Testis (tissue), 3 donors: ENCODE data around the gene ERLEC1. TPM values are rescaled to one million over a fixed set of nuclear protein-coding genes. Genes with fewer than 3 reads are reported as not detected.
A peak's percentile ranks its signal among the peaks of the same experiment; 100 is the strongest.
"Not testable (repeated sequence)": the region's sequence is repeated elsewhere in the genome, so short reads cannot be mapped to it uniquely, and the experiment has no call there.

Source experiments
- DNase-seq: peaks from one replicate; pipeline ENCODE4 v3.0.0-alpha.2; 2019
- H3K27ac ChIP-seq, 2 donors: fragments of 200-600 bp; sonication (generic); one replicate each; pipeline ENCODE4 v1.5.1; 2019
- H3K27me3 ChIP-seq: fragments of 200-600 bp; sonication (generic); one replicate; pipeline ENCODE4 v1.5.1; 2019
- H3K36me3 ChIP-seq: fragments of 200-600 bp; sonication (generic); one replicate; pipeline ENCODE4 v1.5.1; 2017; ENCODE audit warnings: low read depth; ENCODE audit errors: missing control alignments
- H3K4me1 ChIP-seq: fragments of 200-600 bp; sonication (generic); one replicate; pipeline ENCODE4 v1.5.1; 2019
- H3K4me3 ChIP-seq, 2 donors: fragments of 200-600 bp; sonication (generic); one replicate each; pipeline ENCODE4 v1.5.1; 2017 to 2019
- H3K9me3 ChIP-seq: fragments of 200-600 bp; sonication (generic); one replicate; pipeline ENCODE4 v1.5.1; 2017
- POLR2A ChIP-seq: fragments of 450-650 bp; IDR thresholded peaks from one replicate; pipeline ENCODE4 v1.6.1; 2017; ENCODE audit warnings: antibody characterized with exemption, mild to moderate bottlenecking, moderate library complexity
- WGBS, 2 donors: methylation state at CpG; one replicate each; pipeline ENCODE4 v1.1.5; 2018; 5-methylcytosine and 5-hydroxymethylcytosine counted together
- intact Hi-C: fragments of 100-400 bp; cut with DNase I; formaldehyde crosslinking; loops from one replicate; pipeline ENCODE4 v1.15.1; 2023; ENCODE audit warnings: low total_unique reads
- polyA plus RNA-seq: library from polyadenylated mRNA; stranded (reverse); fragments of 350-450 nt; fragmentation: Illumina TruSeq; extraction: RNeasy Lipid Tissue Mini Kit (QIAGEN cat#74804); gene quantifications from one replicate; pipeline ENCODE4 v1.2.3, GENCODE V29; 2014; ENCODE audit warnings: low read depth, low replicate concordance; ENCODE audit not compliant: insufficient read depth
- total RNA-seq, 2 donors: library from RNA; depleted of rRNA; stranded (reverse); fragments of >200 nt; gene quantifications; one replicate each; pipeline ENCODE4 v1.2.3, GENCODE V29; 2016
- TF ChIP-seq, protein P1 (sequence below), 3 experiments: fragments of 450-650 bp in 2 of 3; fragments of 200-600 bp in 1 of 3; sonication (generic) in 1 of 3; IDR thresholded peaks; one replicate each; pipeline ENCODE4 v1.5.1; 2016 to 2019; ENCODE audit warnings: antibody characterized with exemption in 3 of 3, mild to moderate bottlenecking in 2 of 3, moderate library complexity in 1 of 3

ERLEC1 gene
- total and polyA plus RNA-seq, 3 donors from 2014 or later: 86.3 to 123 (median 91.5) TPM

DNA sequence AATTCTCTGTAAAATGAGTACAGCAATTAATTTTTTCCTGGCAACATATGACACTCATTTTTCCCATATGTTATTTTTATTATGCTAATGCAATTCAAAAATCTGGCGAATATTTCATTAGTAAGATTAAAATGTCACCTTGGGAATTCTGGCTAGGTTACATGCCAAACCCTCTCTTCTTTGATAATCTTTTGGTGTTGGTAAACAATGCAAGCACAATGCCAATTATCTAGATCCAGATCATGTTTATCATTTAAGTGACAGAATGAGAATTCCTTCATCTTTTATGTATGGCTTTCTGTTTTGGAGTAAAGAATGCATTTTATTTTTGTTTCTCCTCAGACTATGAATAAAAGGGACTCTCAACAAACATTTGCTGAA lies 39.2 kb downstream of the ERLEC1 start:
- no peaks in the 10 kb centered on the region for H3K9me3 ChIP-seq
- intact Hi-C loops: no loop called here
- peak overlapping the region in 1 of 2 donors; percentile 41 for H3K27ac ChIP-seq
- no peaks in the 10 kb centered on the region for H3K36me3 ChIP-seq
- DNase-seq: no peak
- TF ChIP-seq POLR2A: no peak
- no peak overlapping the region for H3K4me3 ChIP-seq
- peaks cover 14% of the 10 kb centered on the region for H3K4me1 ChIP-seq
- 46 to 54% methylated on average over 1 of the region's 1 CpG for WGBS, 2 donors
- H3K27me3 ChIP-seq: no peaks in the 10 kb centered on the region

DNA sequence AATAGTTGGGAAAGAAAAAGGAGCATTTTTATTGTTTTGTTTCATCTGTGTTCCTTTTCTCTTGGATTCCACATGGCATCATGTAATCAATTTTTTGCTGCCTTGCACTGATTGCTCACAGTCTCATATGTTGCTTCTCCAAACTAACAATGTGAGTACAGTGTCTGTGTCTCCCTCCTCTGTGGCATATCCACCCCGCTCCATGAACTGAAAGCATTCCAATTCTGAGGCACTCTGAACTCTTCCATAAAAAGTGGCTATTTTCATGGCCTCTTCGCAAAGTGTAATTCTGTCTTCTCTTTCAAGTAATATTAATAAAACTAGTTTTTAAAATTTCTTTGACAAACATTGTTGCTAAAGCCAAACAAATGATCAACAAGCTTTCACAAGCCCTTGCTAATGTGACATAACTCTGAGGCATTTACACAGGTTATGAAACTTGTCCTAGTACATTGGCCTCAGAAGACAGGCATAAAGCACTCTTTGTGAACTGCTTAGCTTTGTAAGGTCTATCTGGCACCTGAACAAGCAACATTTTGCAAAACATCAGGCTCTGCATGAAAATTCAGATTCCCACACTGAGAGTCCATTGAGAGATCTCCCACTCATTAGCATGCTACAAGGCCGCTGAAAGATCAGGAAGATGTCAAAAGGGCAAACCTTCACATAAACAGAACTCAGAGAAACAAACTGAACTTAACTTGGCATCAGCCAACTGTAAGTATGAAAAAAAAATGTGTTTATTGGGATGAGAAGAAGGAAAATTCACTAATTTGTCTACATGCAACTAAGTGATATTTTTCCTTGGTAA lies 39.9 kb downstream of the ERLEC1 start:
- DNase-seq: peak; percentile 45
- Histone ChIP-seq H3K4me3 (no peak overlapping the region), H3K36me3 (no peaks in the 10 kb centered on the region), H3K4me1 (peaks cover 14% of the 10 kb centered on the region), H3K9me3 (no peaks in the 10 kb centered on the region), H3K27me3 (no peaks in the 10 kb centered on the region), H3K27ac (peak overlapping the region in 1 of 2 donors; percentile 41)
- TF ChIP-seq, protein P1, sequence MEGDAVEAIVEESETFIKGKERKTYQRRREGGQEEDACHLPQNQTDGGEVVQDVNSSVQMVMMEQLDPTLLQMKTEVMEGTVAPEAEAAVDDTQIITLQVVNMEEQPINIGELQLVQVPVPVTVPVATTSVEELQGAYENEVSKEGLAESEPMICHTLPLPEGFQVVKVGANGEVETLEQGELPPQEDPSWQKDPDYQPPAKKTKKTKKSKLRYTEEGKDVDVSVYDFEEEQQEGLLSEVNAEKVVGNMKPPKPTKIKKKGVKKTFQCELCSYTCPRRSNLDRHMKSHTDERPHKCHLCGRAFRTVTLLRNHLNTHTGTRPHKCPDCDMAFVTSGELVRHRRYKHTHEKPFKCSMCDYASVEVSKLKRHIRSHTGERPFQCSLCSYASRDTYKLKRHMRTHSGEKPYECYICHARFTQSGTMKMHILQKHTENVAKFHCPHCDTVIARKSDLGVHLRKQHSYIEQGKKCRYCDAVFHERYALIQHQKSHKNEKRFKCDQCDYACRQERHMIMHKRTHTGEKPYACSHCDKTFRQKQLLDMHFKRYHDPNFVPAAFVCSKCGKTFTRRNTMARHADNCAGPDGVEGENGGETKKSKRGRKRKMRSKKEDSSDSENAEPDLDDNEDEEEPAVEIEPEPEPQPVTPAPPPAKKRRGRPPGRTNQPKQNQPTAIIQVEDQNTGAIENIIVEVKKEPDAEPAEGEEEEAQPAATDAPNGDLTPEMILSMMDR (IDR thresholded peaks at IDR 0.05): no peak
- no peak for TF ChIP-seq POLR2A
- intact Hi-C loops: no loop called here
- 27 to 46% methylated on average over 3 of the region's 3 CpGs for WGBS, 2 donors

DNA sequence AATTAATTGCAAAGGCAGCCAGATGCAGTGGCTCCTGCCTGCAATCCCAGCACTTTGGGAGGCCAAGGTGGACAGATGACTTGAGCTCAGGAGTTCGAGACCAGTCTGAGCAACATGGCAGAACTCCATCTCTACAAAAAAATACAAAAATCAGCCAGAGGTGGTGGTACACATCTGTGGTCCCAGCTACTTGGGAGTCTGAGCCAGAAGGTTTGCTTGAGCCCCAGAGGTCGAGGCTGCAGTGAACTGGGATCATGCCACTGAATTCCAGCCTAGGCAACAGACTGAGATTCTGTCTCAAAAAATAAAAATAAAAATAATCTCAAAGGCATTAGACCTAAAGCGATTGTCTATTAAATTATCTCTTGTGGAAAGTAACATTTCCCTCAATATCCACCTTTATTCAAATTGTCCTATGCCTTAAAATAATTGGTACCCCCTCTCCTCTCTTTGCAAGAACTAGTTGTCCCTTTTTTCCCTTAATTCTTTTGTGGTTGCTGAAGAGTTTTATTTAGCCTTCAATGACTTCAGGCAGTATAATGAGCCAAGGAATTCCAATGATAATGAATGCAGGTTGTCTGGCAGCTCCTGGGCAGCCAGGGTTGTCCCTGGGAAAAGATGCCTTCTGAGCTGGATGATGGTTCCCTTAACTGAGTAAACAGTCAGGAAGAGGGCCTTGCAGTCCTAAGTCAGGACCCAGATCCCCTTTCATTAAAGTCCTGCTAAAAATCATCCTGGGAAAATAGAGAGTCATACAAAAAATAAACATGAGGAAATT lies 40.7 kb downstream of the ERLEC1 start:
- Histone ChIP-seq H3K9me3 (no peaks in the 10 kb centered on the region), H3K27me3 (no peaks in the 10 kb centered on the region), H3K4me1 (peaks cover 14% of the 10 kb centered on the region), H3K27ac (no peak overlapping the region), H3K4me3 (no peak overlapping the region), H3K36me3 (no peaks in the 10 kb centered on the region)
- no peak for TF ChIP-seq POLR2A
- TF ChIP-seq, protein P1 (IDR thresholded peaks at IDR 0.05): no peak
- no peak for DNase-seq
- intact Hi-C loops: no loop called here
- whole genome bisulfite sequencing, 2 donors: 49 to 61% methylated on average over 3 of the region's 3 CpGs

DNA sequence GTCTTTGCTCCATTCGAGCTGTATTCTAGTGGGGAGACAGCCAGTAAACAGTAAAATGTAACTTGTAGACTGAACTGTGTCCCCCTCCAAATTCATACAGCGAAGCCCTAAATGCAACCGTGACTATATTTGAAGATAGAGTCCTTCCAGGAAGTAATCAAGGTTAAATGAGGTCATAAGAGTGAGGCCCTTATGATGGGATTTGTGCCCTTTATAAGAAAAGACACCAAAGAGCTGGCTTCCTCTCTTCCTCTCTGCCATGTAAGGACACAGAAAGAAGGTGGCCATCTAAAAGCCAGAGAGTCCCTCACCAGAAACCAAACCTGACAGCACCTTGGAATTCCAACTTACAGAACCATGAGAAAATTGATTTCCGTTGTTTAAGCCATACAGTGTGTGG lies 41.5 kb downstream of the ERLEC1 start:
- no peaks in the 10 kb centered on the region for H3K36me3 ChIP-seq
- TF ChIP-seq, protein P1 (IDR thresholded peaks at IDR 0.05): no peak
- TF ChIP-seq POLR2A: no peak
- H3K27ac ChIP-seq: no peak overlapping the region
- no peaks in the 10 kb centered on the region for H3K27me3 ChIP-seq
- H3K4me1 ChIP-seq: peaks cover 14% of the 10 kb centered on the region
- no peak for DNase-seq
- intact Hi-C loops: no loop called here
- no peaks in the 10 kb centered on the region for H3K9me3 ChIP-seq
- no peak overlapping the region for H3K4me3 ChIP-seq
- 89 to 94% methylated on average over 4 of the region's 4 CpGs for WGBS, 2 donors

DNA sequence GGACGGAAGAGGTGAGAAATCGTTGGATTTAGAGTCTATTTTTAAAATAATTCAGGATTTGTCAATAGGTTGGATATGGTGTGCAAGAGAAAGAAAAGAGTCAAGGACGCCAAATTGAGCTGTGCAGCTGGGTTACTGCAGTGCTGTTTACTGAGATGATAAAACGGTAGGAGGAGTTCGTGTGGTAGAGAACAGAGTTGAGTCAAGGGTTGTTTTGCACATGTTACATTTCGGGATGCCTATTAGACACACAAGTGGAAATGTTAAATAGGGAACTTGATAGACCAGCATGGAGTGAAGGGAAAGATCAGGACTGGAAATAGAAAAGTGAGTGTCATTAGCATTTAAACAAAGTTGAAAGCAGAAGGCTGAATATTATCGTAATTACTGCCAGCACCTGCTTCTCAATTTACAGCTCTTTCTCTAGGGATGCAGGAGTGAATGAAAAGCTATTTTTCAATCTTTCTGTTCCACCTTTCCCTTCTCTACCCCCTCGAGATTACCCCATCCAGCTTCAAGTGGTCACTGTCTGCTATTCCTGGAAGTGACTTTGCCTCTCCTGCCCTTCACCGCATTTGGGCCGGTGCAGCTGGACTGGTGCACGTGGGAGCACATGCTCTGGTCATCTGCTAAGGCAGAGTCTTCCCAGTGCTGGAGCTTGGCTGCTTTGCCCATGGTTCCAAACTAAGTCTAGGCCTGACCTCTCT lies 42.6 kb downstream of the ERLEC1 start:
- no peak for DNase-seq
- Histone ChIP-seq H3K27ac (no peak overlapping the region), H3K9me3 (no peaks in the 10 kb centered on the region), H3K36me3 (no peaks in the 10 kb centered on the region), H3K4me3 (no peak overlapping the region), H3K4me1 (peaks cover 14% of the 10 kb centered on the region), H3K27me3 (no peaks in the 10 kb centered on the region)
- intact Hi-C loops: no loop called here
- no peak for TF ChIP-seq POLR2A
- TF ChIP-seq, protein P1 (IDR thresholded peaks at IDR 0.05): no peak
- 78 to 84% methylated on average over 11 of the region's 11 CpGs for WGBS, 2 donors

DNA sequence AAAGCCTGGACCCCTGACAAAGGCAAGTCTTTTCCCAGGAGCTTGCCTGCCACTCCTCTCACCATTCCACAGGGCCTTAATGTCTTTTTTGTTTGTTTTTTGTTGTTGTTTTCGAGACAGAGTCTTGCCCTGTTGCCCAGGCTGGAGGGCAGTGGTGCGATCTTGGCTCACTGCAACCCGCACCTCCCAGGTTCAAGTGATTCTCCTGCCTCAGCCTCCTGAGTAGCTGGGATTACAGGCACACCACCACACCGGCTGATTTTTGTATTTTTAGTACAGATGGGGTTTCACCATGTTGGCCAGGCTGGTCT lies 43.1 kb downstream of the ERLEC1 start:
- H3K4me3 ChIP-seq, H3K36me3 ChIP-seq, H3K9me3 ChIP-seq, H3K27ac ChIP-seq, DNase-seq, H3K27me3 ChIP-seq, intact Hi-C loops: not testable (repeated sequence)
- 82 to 93% methylated on average over 4 of the region's 4 CpGs for WGBS, 2 donors
- H3K4me1 ChIP-seq: peaks cover 14% of the 10 kb centered on the region
